Activated CD8-positive, alpha-beta T cell treated with anti-CD3 and anti-CD28 coated beads, Interleukin-2, amount 10 ng/mL, durations not matched to agents 7 days and 5 days (primary cell): ENCODE results near the gene ECD. TPM values are rescaled to one million over a fixed set of nuclear protein-coding genes. Genes with fewer than 3 reads are reported as not detected.

ENCODE experiments used
- ATAC-seq: fragments of 150-1000 bp; cut with Tn5 transposase; one replicate; pipeline ENCODE4 v1.10.0; 2021; ENCODE audit warnings: moderate library complexity
- CTCF ChIA-PET: fragments of 350-600 bp; sonication (Branson Sonifier 250); formaldehyde crosslinking; loops from one replicate; lab custom pipeline; 2021; ENCODE audit warnings: antibody characterized with exemption; lab: Charles Lee
- POLR2A ChIA-PET: fragments of 350-600 bp; sonication (Branson Sonifier 250); formaldehyde crosslinking; loops from one replicate; lab custom pipeline; 2021; ENCODE audit warnings: antibody characterized with exemption; lab: Charles Lee
- DNase-seq: peaks from one replicate; pipeline ENCODE4 v3.0.0-alpha.2; 2020
- H3K27ac Mint-ChIP-seq: one replicate; pipeline ENCODE4 v1.8.0; 2021; ENCODE audit warnings: mild to moderate bottlenecking, mixed read lengths
- H3K27me3 Mint-ChIP-seq: one replicate; pipeline ENCODE4 v1.8.0; 2021; ENCODE audit warnings: low read depth, mixed read lengths
- H3K36me3 Mint-ChIP-seq: one replicate; pipeline ENCODE4 v1.8.0; 2021; ENCODE audit warnings: low read depth, mixed read lengths
- H3K4me1 Mint-ChIP-seq: one replicate; pipeline ENCODE4 v1.8.0; 2021; ENCODE audit warnings: low read depth, mixed read lengths
- H3K4me3 Mint-ChIP-seq: one replicate; pipeline ENCODE4 v1.8.0; 2021; ENCODE audit warnings: mild to moderate bottlenecking, mixed read lengths
- H3K9me3 Mint-ChIP-seq: one replicate; pipeline ENCODE4 v1.8.0; 2022; ENCODE audit warnings: mixed read lengths; ENCODE audit not compliant: insufficient read depth
- total RNA-seq, 2 experiments: library from RNA; stranded (reverse); gene quantifications; one replicate each; pipeline ENCODE4 v1.2.3, GENCODE V29; 2021

Gene ECD
- total RNA-seq, 2 experiments from 2014 or later: 29.0 to 30.9 TPM

DNA sequence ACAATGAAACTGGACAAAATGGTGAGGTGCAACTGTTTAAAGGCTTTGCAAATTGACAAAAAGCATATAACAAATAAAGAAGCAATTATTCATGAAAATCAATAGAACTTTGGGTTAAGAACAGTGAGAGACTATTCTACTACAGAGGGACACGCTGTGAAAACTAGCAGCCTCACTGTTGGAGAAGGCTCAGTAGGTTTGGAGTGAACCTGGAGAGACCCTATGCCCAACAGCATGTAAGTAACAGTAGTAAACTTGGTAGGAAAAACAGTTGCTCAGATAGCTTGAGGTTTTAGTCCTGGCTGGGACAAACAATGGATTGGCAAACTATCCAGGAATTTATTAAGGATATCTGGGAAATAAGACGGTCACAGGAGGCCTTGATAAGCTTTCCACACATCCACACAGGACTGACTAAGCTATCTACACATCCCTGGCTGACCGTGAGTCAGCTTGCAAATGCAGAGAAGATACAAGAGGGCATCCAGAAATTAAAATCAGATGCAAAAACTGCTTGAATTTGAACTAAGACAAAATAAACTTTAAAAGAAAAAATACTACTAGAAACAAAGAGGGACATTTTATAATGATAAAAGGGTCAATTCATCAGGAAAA is 16.0 kb upstream of the ECD start:
- ATAC-seq: no peak
- peaks cover 18% of the 10 kb centered on the region for H3K36me3 Mint-ChIP-seq
- H3K9me3 Mint-ChIP-seq: no peaks in the 10 kb centered on the region
- no peak overlapping the region for H3K4me3 Mint-ChIP-seq
- H3K27me3 Mint-ChIP-seq: no peaks in the 10 kb centered on the region
- no peaks in the 10 kb centered on the region for H3K4me1 Mint-ChIP-seq
- POLR2A ChIA-PET: no interaction called here
- CTCF ChIA-PET: interaction anchor here (1.4 kb wide), 1 partner anchor 87 kb away, joined by 3 read pairs; the partner anchor contains the start of gene P4HA1
- no peak for DNase-seq
- no peak overlapping the region for H3K27ac Mint-ChIP-seq

- POLR2A ChIA-PET: no interaction called here
Measured at GRCh38 chr10:73182568-73182967, 14.8 kb upstream of the ECD start.

GRCh38 chr10:73174148-73174925 is 6.5 kb upstream of the ECD start:
- Mint-ChIP-seq H3K4me1 (peaks cover under 1% of the 10 kb centered on the region), H3K27me3 (no peaks in the 10 kb centered on the region), H3K36me3 (peaks cover 6% of the 10 kb centered on the region), H3K9me3 (no peaks in the 10 kb centered on the region), H3K4me3 (no peak overlapping the region), H3K27ac (no peak overlapping the region)
- no peak for DNase-seq
- ATAC-seq: no peak
- ChIA-PET CTCF (interaction anchor here (1.1 to 1.3 kb wide), 2 partner anchors 15 to 77 kb away, joined by 3 read pairs; partner anchors contain the start of gene P4HA1), POLR2A (interaction anchor here (0.7 kb wide), 1 partner anchor 11 kb away, joined by 3 read pairs; no protein-coding TSS in a partner anchor)

More at GRCh38 chr10:73182568-73182967, 14.8 kb upstream of the ECD start:
- no peak overlapping the region for H3K27ac Mint-ChIP-seq
- no peaks in the 10 kb centered on the region for H3K9me3 Mint-ChIP-seq
- CTCF ChIA-PET: interaction anchor here (1.4 to 1.7 kb wide), 2 partner anchors 24 to 86 kb away, joined by 3 to 4 read pairs; partner anchors contain the start of gene P4HA1
- DNase-seq: no peak
- H3K4me3 Mint-ChIP-seq: no peak overlapping the region
- H3K4me1 Mint-ChIP-seq: no peaks in the 10 kb centered on the region
- no peaks in the 10 kb centered on the region for H3K27me3 Mint-ChIP-seq
- H3K36me3 Mint-ChIP-seq: peaks cover 21% of the 10 kb centered on the region
- ATAC-seq: no peak

DNA sequence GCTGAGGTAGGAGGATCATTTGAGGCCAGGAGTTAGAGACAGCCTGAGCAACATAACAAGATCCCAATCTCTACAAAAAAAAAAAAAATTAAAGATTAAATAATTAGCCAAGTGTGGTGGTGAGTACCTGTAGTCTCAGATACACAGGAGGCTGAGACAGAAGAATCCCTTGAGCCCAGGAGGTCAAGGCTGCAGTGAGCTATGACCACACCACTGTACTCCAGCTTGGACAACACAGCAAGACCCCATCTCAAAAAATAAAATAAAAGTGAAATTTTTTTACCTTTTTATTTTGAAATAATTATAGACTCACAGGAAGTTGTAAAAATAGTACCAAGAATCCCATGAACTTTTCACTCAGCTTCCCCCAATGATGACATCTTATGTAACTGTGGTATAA is 5.1 kb upstream of the ECD start:
- H3K4me3 Mint-ChIP-seq: no peak overlapping the region
- no peak for ATAC-seq
- peaks cover 6% of the 10 kb centered on the region for H3K36me3 Mint-ChIP-seq
- H3K4me1 Mint-ChIP-seq: peaks cover 6% of the 10 kb centered on the region
- no peaks in the 10 kb centered on the region for H3K27me3 Mint-ChIP-seq
- H3K9me3 Mint-ChIP-seq: no peaks in the 10 kb centered on the region
- ChIA-PET CTCF (interaction anchor here (2.2 kb wide), 1 partner anchor 9 kb away, joined by 5 read pairs; no protein-coding TSS in a partner anchor), POLR2A (no interaction called here)
- H3K27ac Mint-ChIP-seq: no peak overlapping the region
- no peak for DNase-seq

- H3K27ac Mint-ChIP-seq: no peak overlapping the region
- POLR2A ChIA-PET: interaction anchor here (0.9 kb wide), 1 partner anchor 74 kb away, joined by 3 read pairs; no protein-coding TSS in a partner anchor
- DNase-seq (no peak), ATAC-seq (no peak)
- no peaks in the 10 kb centered on the region for H3K9me3 Mint-ChIP-seq
- peak overlapping the region; percentile 65 for H3K4me3 Mint-ChIP-seq
- CTCF ChIA-PET: interaction anchor here (3.7 to 4.4 kb wide), 2 partner anchors 10 to 73 kb away, joined by 25 to 27 read pairs; partner anchors contain the start of gene P4HA1
- H3K4me1 Mint-ChIP-seq: peaks cover 28% of the 10 kb centered on the region
- H3K27me3 Mint-ChIP-seq: no peaks in the 10 kb centered on the region
- peaks cover 15% of the 10 kb centered on the region for H3K36me3 Mint-ChIP-seq
Measured at GRCh38 chr10:73169320-73169719, 1.5 kb upstream of the ECD start.

DNA sequence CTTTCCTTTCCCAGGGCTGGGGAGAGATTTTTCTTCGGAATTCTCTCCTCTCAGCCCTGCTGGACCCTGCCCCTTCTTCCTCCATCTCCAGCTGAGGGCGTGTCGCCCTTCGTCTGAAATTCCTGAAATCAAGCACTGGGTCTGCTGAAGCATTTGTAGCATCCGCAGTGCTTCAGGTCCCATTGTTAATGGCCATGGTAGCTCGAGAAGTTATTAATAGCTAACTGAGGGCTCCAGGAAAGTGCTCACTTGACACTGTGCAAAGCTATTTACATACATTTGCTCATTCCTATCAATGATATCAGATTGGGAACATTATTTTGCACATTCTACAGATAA is 626 bp upstream of the ECD start:
- ATAC-seq (no peak), DNase-seq (no peak)
- H3K4me1 Mint-ChIP-seq: peaks cover 32% of the 10 kb centered on the region
- POLR2A ChIA-PET: interaction anchor here (0.6 to 1.4 kb wide), 7 partner anchors 13 to 1352 kb away, joined by 3 to 8 read pairs (median 3); partner anchors contain the start of genes DNAJC9 and P4HA1
- peak overlapping the region; percentile 98 for H3K4me3 Mint-ChIP-seq
- H3K9me3 Mint-ChIP-seq: no peaks in the 10 kb centered on the region
- peaks cover 19% of the 10 kb centered on the region for H3K36me3 Mint-ChIP-seq
- H3K27ac Mint-ChIP-seq: peak overlapping the region; percentile 94
- no peaks in the 10 kb centered on the region for H3K27me3 Mint-ChIP-seq
- CTCF ChIA-PET: interaction anchor here (0.9 to 4.4 kb wide), 4 partner anchors 9 to 245 kb away, joined by 3 to 27 read pairs (median 14); partner anchors contain the start of genes DNAJC9 and P4HA1

DNA sequence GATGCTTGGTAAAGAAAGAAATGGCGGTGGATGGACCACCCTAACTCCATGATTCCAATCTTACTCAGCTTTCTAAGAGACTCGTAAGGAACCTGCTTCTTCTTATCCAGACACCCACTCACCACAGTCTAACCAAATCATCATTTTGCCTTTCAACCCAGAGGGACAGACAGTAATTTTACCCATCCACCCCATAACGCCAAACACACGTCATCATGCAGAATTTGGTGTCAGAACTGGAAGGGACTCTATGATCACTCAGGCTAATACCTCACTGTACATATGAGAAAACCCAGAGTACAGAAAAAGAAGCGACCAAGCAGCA is 388 bp downstream of the ECD start:
- H3K4me3 Mint-ChIP-seq: peak overlapping the region; percentile 98
- ChIA-PET POLR2A (interaction anchor here (1.0 to 1.4 kb wide), 4 partner anchors 8 to 80 kb away, joined by 3 to 8 read pairs (median 4); partner anchors contain the start of gene DNAJC9), CTCF (interaction anchor here (4.4 kb wide), 1 partner anchor 71 kb away, joined by 25 read pairs; the partner anchor contains the start of gene P4HA1)
- H3K9me3 Mint-ChIP-seq: no peaks in the 10 kb centered on the region
- peak overlapping the region; percentile 99 for H3K27ac Mint-ChIP-seq
- ATAC-seq: peak; percentile 2
- H3K4me1 Mint-ChIP-seq: peaks cover 37% of the 10 kb centered on the region
- H3K36me3 Mint-ChIP-seq: peaks cover 25% of the 10 kb centered on the region
- DNase-seq: no peak
- H3K27me3 Mint-ChIP-seq: no peaks in the 10 kb centered on the region

- peak overlapping the region; percentile 99 for H3K27ac Mint-ChIP-seq
- no peak for DNase-seq
- POLR2A ChIA-PET: interaction anchor here (1.0 kb wide), 2 partner anchors 8 to 71 kb away, joined by 3 to 5 read pairs; no protein-coding TSS in a partner anchor
- no peaks in the 10 kb centered on the region for H3K9me3 Mint-ChIP-seq
- ATAC-seq: no peak
- H3K4me1 Mint-ChIP-seq: peaks cover 41% of the 10 kb centered on the region
- H3K27me3 Mint-ChIP-seq: no peaks in the 10 kb centered on the region
- H3K36me3 Mint-ChIP-seq: peaks cover 29% of the 10 kb centered on the region
- CTCF ChIA-PET: interaction anchor here (4.4 kb wide), 1 partner anchor 70 kb away, joined by 25 read pairs; the partner anchor contains the start of gene P4HA1
- H3K4me3 Mint-ChIP-seq: peak overlapping the region; percentile 98
Measured at GRCh38 chr10:73166972-73167371, 836 bp downstream of the ECD start.

GRCh38 chr10:73163096-73163495 is 4.7 kb downstream of the ECD start:
- no peak for ATAC-seq
- POLR2A ChIA-PET: interaction anchor here (0.9 kb wide), 1 partner anchor 12 kb away, joined by 3 read pairs; no protein-coding TSS in a partner anchor
- Mint-ChIP-seq H3K9me3 (no peaks in the 10 kb centered on the region), H3K36me3 (peaks cover 49% of the 10 kb centered on the region), H3K27me3 (no peaks in the 10 kb centered on the region), H3K4me1 (peaks cover 54% of the 10 kb centered on the region), H3K4me3 (no peak overlapping the region), H3K27ac (no peak overlapping the region)
- no peak for DNase-seq
- CTCF ChIA-PET: interaction anchor here (8.5 kb wide), 1 partner anchor 67 kb away, joined by 86 read pairs; the partner anchor contains the start of gene P4HA1

- CTCF ChIA-PET: interaction anchor here (8.5 kb wide), 1 partner anchor 66 kb away, joined by 86 read pairs; the partner anchor contains the start of gene P4HA1
- H3K4me1 Mint-ChIP-seq: peaks cover 46% of the 10 kb centered on the region
- no peak overlapping the region for H3K27ac Mint-ChIP-seq
Measured at GRCh38 chr10:73161662-73162061, 6.1 kb downstream of the ECD start.

DNA sequence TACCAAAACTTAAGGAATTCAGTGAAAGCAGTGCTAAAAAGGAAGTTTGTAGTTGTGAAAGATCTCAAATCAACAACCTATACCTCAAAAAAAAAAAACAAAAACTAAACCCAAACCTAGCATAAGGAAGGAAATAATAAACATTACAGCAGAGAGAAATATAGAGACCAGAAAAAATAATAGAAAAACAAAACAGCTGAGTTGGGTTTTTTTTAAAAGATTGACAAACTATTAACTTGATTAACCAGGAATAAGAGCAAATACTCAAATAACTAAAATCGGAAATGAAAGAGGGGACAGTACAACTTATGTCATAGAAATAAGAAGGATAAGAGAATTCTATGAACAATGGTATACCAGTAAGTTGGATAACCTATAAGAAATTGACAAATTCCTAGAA is 6.7 kb downstream of the ECD start:
- no peaks in the 10 kb centered on the region for H3K27me3 Mint-ChIP-seq
- H3K4me1 Mint-ChIP-seq: peaks cover 40% of the 10 kb centered on the region
- H3K36me3 Mint-ChIP-seq: peaks cover 54% of the 10 kb centered on the region
- no peak overlapping the region for H3K27ac Mint-ChIP-seq
- ChIA-PET CTCF (interaction anchor here (1.0 to 8.5 kb wide), 3 partner anchors 9 to 65 kb away, joined by 3 to 86 read pairs (median 27); partner anchors contain the start of genes FAM149B1, NUDT13 and P4HA1), POLR2A (interaction anchor here (1.0 kb wide), 1 partner anchor 65 kb away, joined by 4 read pairs; no protein-coding TSS in a partner anchor)
- DNase-seq (no peak), ATAC-seq (no peak)
- no peak overlapping the region for H3K4me3 Mint-ChIP-seq
- no peaks in the 10 kb centered on the region for H3K9me3 Mint-ChIP-seq

More at GRCh38 chr10:73161662-73162061, 6.1 kb downstream of the ECD start:
- Mint-ChIP-seq H3K36me3 (peaks cover 49% of the 10 kb centered on the region), H3K4me3 (no peak overlapping the region), H3K27me3 (no peaks in the 10 kb centered on the region), H3K9me3 (no peaks in the 10 kb centered on the region)
- DNase-seq (no peak), ATAC-seq (no peak)
- POLR2A ChIA-PET: interaction anchor here (1.0 kb wide), 1 partner anchor 66 kb away, joined by 4 read pairs; no protein-coding TSS in a partner anchor
